Coronary artery (tissue), 2 donors: ENCODE measurements around the gene GSK3A.

Experiments
- DNase-seq: peaks from one replicate; pipeline ENCODE4 v3.0.0-alpha.2; 2017; ENCODE audit warnings: low spot score
- H3K27ac ChIP-seq, 2 donors: fragments of 200-600 bp; sonication (generic); one replicate each; pipeline ENCODE4 v1.5.1; 2016 to 2019
- H3K4me3 ChIP-seq: fragments of 200-600 bp; sonication (generic); 2 replicates; pipeline ENCODE4 v1.5.1; 2016; ENCODE audit warnings: mild to moderate bottlenecking, moderate library complexity
- TF ChIP-seq, protein P1 (sequence below): fragments of 200-600 bp; sonication (generic); IDR thresholded peaks from one replicate; pipeline ENCODE4 v1.5.1; 2019; ENCODE audit warnings: antibody characterized with exemption

The GSK3A gene

DNA sequence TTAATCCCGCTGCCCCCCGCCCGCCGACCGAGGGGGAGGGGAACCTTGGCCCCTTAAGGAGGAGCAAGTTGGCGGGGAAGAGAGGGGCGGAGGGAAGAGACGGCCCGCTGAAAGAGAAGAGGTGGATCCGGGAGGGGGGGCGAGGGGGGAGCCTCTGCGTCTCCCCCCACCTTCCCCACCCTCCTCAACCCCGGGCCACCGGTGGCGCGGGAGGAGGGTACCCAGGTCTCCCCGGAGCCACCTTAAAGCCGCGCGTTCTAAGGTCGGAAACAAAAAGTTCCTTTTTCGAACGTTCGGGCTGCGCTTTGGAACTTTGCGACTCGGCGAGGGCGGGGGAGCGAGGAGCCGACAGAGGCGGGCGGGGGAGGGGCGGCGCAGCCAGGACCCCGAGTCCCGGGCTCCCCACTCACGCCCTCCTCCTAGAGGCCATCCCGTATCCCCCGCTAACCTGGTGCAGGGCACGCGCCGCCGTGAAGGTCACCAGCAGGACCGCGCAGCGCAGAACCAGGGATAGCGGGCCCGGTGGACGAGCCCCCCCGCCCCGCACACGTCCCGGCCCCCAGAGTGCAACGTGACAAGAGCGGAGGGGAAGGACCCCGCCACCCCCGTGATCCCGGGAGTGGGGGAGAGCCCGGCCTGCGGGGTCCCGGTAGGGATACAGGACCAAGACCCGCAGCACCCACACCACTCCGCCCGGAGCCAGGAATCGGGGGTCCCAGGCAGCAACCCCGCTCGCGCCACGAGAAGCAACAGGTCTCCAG lies 11.9 kb upstream of the GSK3A start:
- Histone ChIP-seq H3K4me3 (peak overlapping the region; percentile 97), H3K27ac (peak overlapping the region; percentile 99)
- peak; percentile 89 for DNase-seq
- TF ChIP-seq, protein P1, sequence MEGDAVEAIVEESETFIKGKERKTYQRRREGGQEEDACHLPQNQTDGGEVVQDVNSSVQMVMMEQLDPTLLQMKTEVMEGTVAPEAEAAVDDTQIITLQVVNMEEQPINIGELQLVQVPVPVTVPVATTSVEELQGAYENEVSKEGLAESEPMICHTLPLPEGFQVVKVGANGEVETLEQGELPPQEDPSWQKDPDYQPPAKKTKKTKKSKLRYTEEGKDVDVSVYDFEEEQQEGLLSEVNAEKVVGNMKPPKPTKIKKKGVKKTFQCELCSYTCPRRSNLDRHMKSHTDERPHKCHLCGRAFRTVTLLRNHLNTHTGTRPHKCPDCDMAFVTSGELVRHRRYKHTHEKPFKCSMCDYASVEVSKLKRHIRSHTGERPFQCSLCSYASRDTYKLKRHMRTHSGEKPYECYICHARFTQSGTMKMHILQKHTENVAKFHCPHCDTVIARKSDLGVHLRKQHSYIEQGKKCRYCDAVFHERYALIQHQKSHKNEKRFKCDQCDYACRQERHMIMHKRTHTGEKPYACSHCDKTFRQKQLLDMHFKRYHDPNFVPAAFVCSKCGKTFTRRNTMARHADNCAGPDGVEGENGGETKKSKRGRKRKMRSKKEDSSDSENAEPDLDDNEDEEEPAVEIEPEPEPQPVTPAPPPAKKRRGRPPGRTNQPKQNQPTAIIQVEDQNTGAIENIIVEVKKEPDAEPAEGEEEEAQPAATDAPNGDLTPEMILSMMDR = no peak

DNA sequence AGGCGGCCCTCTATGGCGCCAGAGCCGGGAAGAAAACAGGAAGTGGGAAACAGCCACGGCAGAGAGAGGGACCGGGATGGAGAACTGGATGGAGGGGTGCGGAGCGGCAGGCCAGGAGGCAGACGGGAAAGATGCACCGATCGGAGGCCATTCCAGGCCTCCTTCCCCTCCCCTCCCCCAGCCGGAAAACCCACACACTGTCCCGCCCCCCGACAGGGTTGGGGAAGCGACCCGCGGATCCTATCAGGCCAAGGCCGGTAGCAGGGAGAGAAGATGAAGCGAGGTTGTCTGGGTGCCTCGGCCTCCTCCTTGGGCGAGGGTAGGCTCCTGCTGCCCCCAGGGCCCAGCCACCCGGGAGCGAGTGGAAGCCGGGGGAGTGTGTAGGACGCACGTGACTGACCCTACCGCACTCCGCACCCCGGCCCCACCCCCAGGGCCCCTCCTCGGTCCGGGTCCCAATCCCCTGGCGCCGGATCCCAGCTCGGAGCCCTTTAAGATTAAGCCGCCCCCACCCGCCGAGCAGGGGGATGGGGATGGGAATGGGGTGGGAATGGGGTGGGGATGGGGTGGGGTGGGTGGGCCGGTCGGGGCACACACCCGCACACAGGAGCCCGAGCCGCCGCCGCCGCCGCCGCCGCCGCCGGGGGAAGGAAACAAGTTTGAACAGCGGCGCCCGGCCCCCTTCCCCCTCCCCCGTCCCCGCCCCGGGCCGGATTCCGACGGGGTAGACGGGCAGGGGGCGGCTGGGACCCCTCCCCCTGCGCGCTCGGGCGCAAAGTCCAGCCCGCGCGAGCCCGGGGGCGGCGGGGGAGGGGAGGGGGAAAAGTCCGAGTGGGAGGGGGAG lies 11.1 kb upstream of the GSK3A start:
- Histone ChIP-seq H3K4me3 (peak overlapping the region; percentile 97), H3K27ac (peak overlapping the region; percentile 99)
- DNase-seq = peak; percentile 85
- TF ChIP-seq, protein P1 = no peak

DNA sequence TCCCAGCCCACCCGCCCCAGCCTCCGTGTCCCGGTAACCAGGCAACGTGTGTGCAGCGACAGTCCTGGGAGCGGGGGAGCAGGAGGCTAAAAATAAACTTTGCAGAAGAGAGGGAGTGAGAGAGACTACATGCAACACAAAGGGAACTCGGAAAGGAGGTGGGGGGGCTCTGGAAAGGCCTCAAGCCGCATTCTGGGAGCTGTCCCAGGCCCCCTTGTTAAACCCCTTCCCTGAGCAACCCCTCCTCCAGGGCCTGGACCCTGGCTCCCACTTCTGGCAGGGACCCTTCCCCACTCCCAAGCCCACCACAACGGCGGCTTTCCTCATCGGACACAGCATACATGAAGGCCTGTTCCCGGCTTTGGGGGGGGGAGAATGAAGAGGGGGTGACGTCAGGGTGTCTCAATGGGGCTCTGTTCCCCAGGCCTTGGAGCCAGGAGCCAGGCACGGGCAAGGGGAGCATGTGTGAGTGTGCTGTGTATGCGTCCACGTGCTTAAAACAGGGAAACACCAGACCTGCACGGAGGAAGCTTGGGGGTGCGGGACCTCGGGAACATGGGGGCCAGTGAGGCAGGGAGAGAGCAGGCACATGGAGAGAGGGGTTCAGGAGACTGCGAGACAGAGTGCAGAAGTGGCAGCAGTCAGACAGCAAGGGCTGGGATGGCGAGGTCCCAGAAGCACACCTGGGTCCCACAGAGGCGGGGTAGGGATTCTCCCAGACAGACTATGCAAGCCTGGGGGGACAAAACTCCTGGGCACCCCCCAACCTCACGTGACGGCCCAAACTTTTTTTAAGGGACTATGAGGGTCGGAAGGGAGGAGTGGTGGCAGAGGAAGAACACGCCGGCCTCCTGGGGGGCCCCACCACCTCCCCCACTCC lies 10.2 kb upstream of the GSK3A start:
- peak; percentile 87 for DNase-seq
- Histone ChIP-seq H3K4me3 (peak overlapping the region; percentile 97), H3K27ac (peak overlapping the region; percentile 99)
- TF ChIP-seq, protein P1 = no peak

DNA sequence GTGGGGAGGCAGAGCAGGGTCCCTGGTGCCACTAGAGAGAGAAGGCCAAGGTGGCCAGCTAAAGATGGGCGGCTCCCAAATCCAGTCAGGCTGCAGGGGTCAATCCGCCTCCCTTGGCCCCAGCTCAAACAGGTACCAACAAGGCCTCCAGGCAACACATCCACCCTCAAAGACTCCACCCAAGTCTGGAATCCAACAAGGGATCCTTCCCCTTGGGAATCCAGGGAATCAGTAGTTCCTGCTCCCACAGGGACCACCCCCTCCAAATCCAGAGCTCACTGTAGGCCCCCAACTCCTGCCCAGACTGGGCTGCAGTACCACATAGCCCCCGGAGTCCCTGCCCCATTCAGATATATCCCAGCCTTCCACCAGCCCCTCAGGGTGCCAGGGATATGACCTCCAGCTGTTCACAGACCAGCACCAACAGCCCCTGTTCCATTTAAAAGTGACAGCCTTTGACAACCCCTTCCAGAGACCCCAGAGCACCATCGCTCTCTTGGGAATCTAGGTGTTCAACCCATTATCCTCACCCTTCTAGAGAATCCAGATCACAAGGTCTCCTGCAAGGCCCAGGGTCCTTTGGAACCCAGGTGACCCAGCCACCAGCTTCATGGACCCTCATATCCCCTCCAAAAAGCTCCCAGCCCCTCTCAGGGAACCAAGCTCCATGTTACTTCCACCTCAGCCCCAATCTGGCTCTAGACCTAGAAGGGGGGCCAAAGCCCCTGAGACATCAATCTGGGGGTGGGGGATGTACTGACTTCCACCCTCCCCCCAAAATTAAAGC lies 9.4 kb upstream of the GSK3A start:
- H3K27ac ChIP-seq = peak overlapping the region; percentile 99
- DNase-seq = peak; percentile 71
- peak overlapping the region; percentile 97 for H3K4me3 ChIP-seq
- TF ChIP-seq, protein P1 = no peak

DNA sequence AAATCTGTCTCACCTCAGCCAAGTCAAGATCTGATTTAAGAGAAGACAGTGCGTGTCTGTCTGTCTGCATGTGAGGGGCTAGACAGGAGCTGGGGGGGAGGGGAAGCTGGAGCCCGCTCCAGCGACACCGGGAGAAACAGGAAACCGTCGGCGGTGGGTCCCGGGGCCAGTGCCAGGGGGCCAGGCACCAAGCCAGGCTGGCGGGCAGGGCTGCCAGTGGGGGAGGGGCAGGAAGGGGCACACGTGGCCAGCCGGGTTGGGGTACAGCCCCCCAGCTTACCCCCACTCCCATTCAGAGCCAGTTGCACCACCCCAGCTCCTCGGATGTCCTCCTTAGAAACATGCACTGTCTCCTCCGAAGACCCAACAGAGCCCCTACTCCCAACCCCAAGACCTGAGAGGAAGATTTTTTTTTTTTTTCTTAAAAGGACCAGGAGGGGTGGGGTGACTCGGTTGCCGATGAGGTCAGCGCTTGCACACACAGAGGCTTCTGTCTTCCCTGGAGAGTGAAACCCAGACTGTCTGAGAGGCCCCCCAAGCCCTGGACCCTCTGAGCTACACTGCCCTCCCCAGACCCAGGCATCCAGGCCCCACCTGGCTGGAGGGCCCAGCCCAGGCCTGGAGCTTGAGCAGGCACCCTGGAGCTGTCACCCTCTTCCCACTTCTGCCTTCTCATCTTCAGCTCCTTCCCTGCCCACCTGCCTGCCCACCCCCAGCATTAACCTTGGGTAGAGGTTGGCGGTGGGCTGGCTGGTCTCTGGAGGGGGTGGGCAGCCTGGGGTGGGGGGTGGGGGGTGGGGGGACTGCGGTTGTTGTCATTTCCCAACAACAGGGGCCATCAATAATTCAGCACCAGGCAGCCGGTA lies 8.5 kb upstream of the GSK3A start:
- peak overlapping the region; percentile 97 for H3K4me3 ChIP-seq
- DNase-seq = peak; percentile 76
- peak overlapping the region; percentile 99 for H3K27ac ChIP-seq
- TF ChIP-seq, protein P1 = no peak
